K562 (cell line): Measurements from ENCODE around the gene RSRC1. TPM values are rescaled to one million over a fixed set of nuclear protein-coding genes. Genes with fewer than 3 reads are reported as not detected.

Source experiments
- CBX3 ChIP-seq, 2 experiments: IDR thresholded peaks; 1 replicate in 1 of 2; 2 replicates in 1 of 2; pipeline ENCODE4 v1.6.1; 2012; ENCODE audit warnings: inconsistent platforms in 2 of 2, low read length in 2 of 2, borderline replicate concordance in 1 of 2, control low read depth in 1 of 2
- CUX1 ChIP-seq: fragments of 200-800 bp; sonication (Bioruptor generic); IDR thresholded peaks from 2 replicates; pipeline ENCODE4 v1.6.1; 2016; ENCODE audit warnings: missing genetic modification characterization, missing compliant biosample characterization
- NFE2 ChIP-seq: IDR thresholded peaks from 2 replicates; pipeline ENCODE4 v1.6.1; 2014; ENCODE audit warnings: antibody characterized with exemption, low read depth
- XRCC4 ChIP-seq: IDR thresholded peaks from one replicate; pipeline ENCODE4 v1.6.1; 2011; ENCODE audit not compliant: insufficient read depth, insufficient read length; ENCODE audit errors: extremely low read depth
- ZNF785 ChIP-seq: fragments of 250-450 bp; sonication (Bioruptor Pico); IDR thresholded peaks from 2 replicates; pipeline ENCODE4 v1.4.0; 2020; ENCODE audit warnings: mild to moderate bottlenecking
- polyA plus RNA-seq, 8 experiments: library from polyadenylated mRNA; depleted of rRNA in 4 of 8; stranded (reverse) in 5 of 8; unstranded in 3 of 8; fragments of >200 nt; fragmentation: Nextera tagmentation in 2 of 8; fragmentation: Illumina TruSeq in 1 of 8; extraction: Ambion mirVana in 2 of 8; extraction: Trizol in 1 of 8; gene quantifications; 2 replicates each; pipeline versions ENCODE4 v1.2.1 to v1.2.3, GENCODE V29; 2011 to 2014; ENCODE audit warnings: inconsistent platforms in 1 of 8, missing spikeins in 1 of 8
- total RNA-seq, 7 experiments: library from RNA; depleted of rRNA in 6 of 7; stranded (reverse); fragments of >200 nt in 6 of 7; fragmentation: Illumina TruSeq in 2 of 7; extraction: Trizol in 2 of 7; gene quantifications; 2 replicates each; pipeline versions ENCODE4 v1.2.1 to v1.2.3, GENCODE V29; 2011 to 2021; ENCODE audit warnings: low replicate concordance in 1 of 7
- TF ChIP-seq, protein P1 (sequence below), 2 experiments: fragments of 450-650 bp; formaldehyde crosslinking in 1 of 2; IDR thresholded peaks; 2 replicates each; pipeline versions ENCODE4 v1.4.0 to v1.6.1; 2014 to 2020; ENCODE audit warnings: mild to moderate bottlenecking in 2 of 2, borderline replicate concordance in 1 of 2, low read depth in 1 of 2

Gene RSRC1
- total and polyA plus RNA-seq, 9 of the 15 experiments (the other 6 are each of a cell fraction or from before 2014, with no cell fraction given): 19.3 to 128 (median 75.5) TPM

GRCh38 chr3:158127250-158128219 lies 17.6 kb downstream of the RSRC1 start (continued):
- TF ChIP-seq CBX3 (IDR thresholded peaks at IDR 0.05; ENCODE audit: borderline replicate concordance in 1 of 2, low read length in 2 of 2): peak in 1 of 2 experiments; percentile 46; a peak in 1 of 3 replicates
- no peak for TF ChIP-seq ZNF785 (CRISPR knock-in tag)
- peak; percentile 87 for TF ChIP-seq NFE2
- TF ChIP-seq, protein P1, sequence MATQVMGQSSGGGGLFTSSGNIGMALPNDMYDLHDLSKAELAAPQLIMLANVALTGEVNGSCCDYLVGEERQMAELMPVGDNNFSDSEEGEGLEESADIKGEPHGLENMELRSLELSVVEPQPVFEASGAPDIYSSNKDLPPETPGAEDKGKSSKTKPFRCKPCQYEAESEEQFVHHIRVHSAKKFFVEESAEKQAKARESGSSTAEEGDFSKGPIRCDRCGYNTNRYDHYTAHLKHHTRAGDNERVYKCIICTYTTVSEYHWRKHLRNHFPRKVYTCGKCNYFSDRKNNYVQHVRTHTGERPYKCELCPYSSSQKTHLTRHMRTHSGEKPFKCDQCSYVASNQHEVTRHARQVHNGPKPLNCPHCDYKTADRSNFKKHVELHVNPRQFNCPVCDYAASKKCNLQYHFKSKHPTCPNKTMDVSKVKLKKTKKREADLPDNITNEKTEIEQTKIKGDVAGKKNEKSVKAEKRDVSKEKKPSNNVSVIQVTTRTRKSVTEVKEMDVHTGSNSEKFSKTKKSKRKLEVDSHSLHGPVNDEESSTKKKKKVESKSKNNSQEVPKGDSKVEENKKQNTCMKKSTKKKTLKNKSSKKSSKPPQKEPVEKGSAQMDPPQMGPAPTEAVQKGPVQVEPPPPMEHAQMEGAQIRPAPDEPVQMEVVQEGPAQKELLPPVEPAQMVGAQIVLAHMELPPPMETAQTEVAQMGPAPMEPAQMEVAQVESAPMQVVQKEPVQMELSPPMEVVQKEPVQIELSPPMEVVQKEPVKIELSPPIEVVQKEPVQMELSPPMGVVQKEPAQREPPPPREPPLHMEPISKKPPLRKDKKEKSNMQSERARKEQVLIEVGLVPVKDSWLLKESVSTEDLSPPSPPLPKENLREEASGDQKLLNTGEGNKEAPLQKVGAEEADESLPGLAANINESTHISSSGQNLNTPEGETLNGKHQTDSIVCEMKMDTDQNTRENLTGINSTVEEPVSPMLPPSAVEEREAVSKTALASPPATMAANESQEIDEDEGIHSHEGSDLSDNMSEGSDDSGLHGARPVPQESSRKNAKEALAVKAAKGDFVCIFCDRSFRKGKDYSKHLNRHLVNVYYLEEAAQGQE (IDR thresholded peaks at IDR 0.05; ENCODE audit: borderline replicate concordance): peak; percentile 40; the same call in 1 of the 2 replicates
- TF ChIP-seq, protein P1 (CRISPR knock-in tag; IDR thresholded peaks at IDR 0.05; ENCODE audit: low read depth): no peak
- no peak for TF ChIP-seq XRCC4
- no peak for TF ChIP-seq CUX1 (CRISPR knock-in tag)
